Tibial nerve (tissue), 4 donors: ENCODE results near the gene MAPK10. TPM values are rescaled to one million over a fixed set of nuclear protein-coding genes. Genes with fewer than 3 reads are reported as not detected.

ENCODE experiments used
- DNase-seq, 2 donors: peaks; one replicate each; pipeline ENCODE4 v3.0.0-alpha.2; 2019; ENCODE audit warnings: low spot score in 2 of 2
- H3K27ac ChIP-seq, 4 donors: fragments of 200-600 bp; sonication (generic) in 3 of 4; one replicate each; pipeline ENCODE4 v1.5.1; 2017 to 2019; ENCODE audit warnings: mild to moderate bottlenecking in 1 of 4
- H3K27me3 ChIP-seq, 2 donors: fragments of 200-600 bp; sonication (generic) in 1 of 2; one replicate each; pipeline versions ENCODE4 v1.5.1 to v1.6.0; 2017 to 2019
- H3K36me3 ChIP-seq, 3 donors: fragments of 200-600 bp; sonication (generic); one replicate each; pipeline ENCODE4 v1.5.1; 2018 to 2019
- H3K4me1 ChIP-seq, 4 donors: fragments of 200-600 bp; sonication (generic) in 3 of 4; one replicate each; pipeline ENCODE4 v1.5.1; 2017 to 2019
- H3K4me3 ChIP-seq, 4 donors: fragments of 200-600 bp; sonication (generic) in 3 of 4; one replicate each; pipeline ENCODE4 v1.5.1; 2017 to 2019; ENCODE audit warnings: mild to moderate bottlenecking in 1 of 4, moderate library complexity in 1 of 4
- H3K9me3 ChIP-seq, 4 donors: fragments of 200-600 bp; sonication (generic) in 3 of 4; one replicate each; pipeline ENCODE4 v1.5.1; 2017 to 2019
- CTCF ChIP-seq, 5 experiments: fragments of 200-600 bp in 3 of 5; fragments of 450-650 bp in 2 of 5; sonication (generic) in 3 of 5; IDR thresholded peaks; one replicate each; pipeline ENCODE4 v1.5.1; 2016 to 2019; ENCODE audit warnings: antibody characterized with exemption in 5 of 5, mild to moderate bottlenecking in 3 of 5, moderate library complexity in 2 of 5
- EP300 ChIP-seq, 2 donors: sonication (generic); formaldehyde crosslinking; IDR thresholded peaks; one replicate each; pipeline ENCODE4 v1.6.1; 2017; ENCODE audit warnings: antibody characterized with exemption in 2 of 2, mild to moderate bottlenecking in 1 of 2
- POLR2A ChIP-seq, 2 donors: fragments of 450-650 bp; IDR thresholded peaks; one replicate each; pipeline ENCODE4 v1.6.1; 2017; ENCODE audit warnings: antibody characterized with exemption in 2 of 2, mild to moderate bottlenecking in 2 of 2, moderate library complexity in 2 of 2
- WGBS, 2 donors: methylation state at CpG; one replicate each; pipeline ENCODE4 v1.1.5; 2018; 5-methylcytosine and 5-hydroxymethylcytosine counted together
- total RNA-seq, 4 donors: library from RNA; depleted of rRNA; stranded (reverse); fragments of >200 nt; gene quantifications; one replicate each; pipeline ENCODE4 v1.1.0, GENCODE V29; 2016

The MAPK10 gene
- total RNA-seq, 4 donors from 2014 or later = 20.7 to 34.5 (median 28.0) TPM

DNA sequence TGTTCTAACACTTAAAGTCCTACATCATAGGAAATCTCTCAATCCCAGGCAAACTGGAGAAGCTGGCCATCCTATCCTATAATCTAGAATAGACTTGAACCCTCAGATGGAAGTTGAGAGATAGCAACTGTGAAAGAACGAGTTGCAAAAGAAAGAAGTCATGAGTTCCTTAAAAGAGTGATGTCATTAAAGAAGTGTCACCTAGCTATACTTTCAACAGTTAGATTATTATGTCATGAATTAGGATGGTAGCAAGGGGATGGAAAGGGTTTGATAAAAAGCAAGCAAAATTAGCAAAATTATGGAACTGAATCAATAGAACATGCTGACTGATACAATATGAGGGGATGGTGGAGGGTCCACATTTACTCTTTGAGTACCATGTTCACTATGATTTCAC is 7.1 kb upstream of the MAPK10 start:
- peaks cover 0 to 6% (median 0%) of the 10 kb centered on the region in 4 donors for H3K4me1 ChIP-seq
- TF ChIP-seq POLR2A (IDR thresholded peaks at IDR 0.05) (no peak), CTCF (IDR thresholded peaks at IDR 0.05) (no peak), EP300 (IDR thresholded peaks at IDR 0.05) (no peak)
- H3K9me3 ChIP-seq = no peaks in the 10 kb centered on the region
- no peak overlapping the region for H3K27ac ChIP-seq
- DNase-seq = no peak
- H3K4me3 ChIP-seq = no peak overlapping the region
- WGBS, 2 donors = 90 to 93% methylated on average over 1 of the region's 1 CpG
- H3K27me3 ChIP-seq = no peaks in the 10 kb centered on the region
- H3K36me3 ChIP-seq = peaks cover 0 to 4% (median 0%) of the 10 kb centered on the region in 3 donors

DNA sequence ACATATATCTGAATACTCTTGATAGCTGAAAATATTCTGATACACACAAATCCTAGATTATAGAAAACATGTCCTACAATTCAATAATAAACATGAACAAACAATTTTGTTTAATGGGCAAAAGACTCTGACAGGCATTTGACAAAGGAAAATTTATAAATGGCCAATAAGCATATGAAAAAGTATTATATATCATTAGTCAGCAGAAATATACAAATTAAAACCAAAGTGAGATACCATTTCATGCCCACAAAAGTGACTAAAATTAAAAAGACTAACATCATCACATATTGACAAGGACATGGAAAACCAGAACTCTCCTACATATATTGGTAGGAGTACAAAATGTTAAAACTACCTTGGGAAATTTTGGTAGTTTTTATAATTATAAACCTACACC is 2.7 kb upstream of the MAPK10 start:
- H3K9me3 ChIP-seq = no peaks in the 10 kb centered on the region
- no peak for DNase-seq
- no peaks in the 10 kb centered on the region for H3K27me3 ChIP-seq
- no peak for TF ChIP-seq CTCF (IDR thresholded peaks at IDR 0.05)
- no peak for TF ChIP-seq POLR2A (IDR thresholded peaks at IDR 0.05)
- H3K27ac ChIP-seq = no peak overlapping the region
- H3K36me3 ChIP-seq = no peaks in the 10 kb centered on the region
- no peak overlapping the region for H3K4me3 ChIP-seq
- H3K4me1 ChIP-seq = peaks cover 0 to 10% (median 0%) of the 10 kb centered on the region in 4 donors

GRCh38 chr4:86358257-86358656 is 1.6 kb downstream of the MAPK10 start:
- no peak overlapping the region for H3K27ac ChIP-seq
- DNase-seq = no peak
- no peaks in the 10 kb centered on the region for H3K36me3 ChIP-seq
- no peaks in the 10 kb centered on the region for H3K9me3 ChIP-seq
- TF ChIP-seq CTCF (IDR thresholded peaks at IDR 0.05) (no peak), POLR2A (IDR thresholded peaks at IDR 0.05) (no peak), EP300 (IDR thresholded peaks at IDR 0.05) (no peak)
- peaks cover 0 to 9% (median 0%) of the 10 kb centered on the region in 4 donors for H3K4me1 ChIP-seq
- H3K27me3 ChIP-seq = no peaks in the 10 kb centered on the region
- no peak overlapping the region for H3K4me3 ChIP-seq
- WGBS, 2 donors = 84 to 90% methylated on average over 3 of the region's 3 CpGs

- no peaks in the 10 kb centered on the region for H3K36me3 ChIP-seq
- peaks cover 0 to 9% (median 0%) of the 10 kb centered on the region in 4 donors for H3K4me1 ChIP-seq
- no peaks in the 10 kb centered on the region for H3K9me3 ChIP-seq
- TF ChIP-seq EP300 (IDR thresholded peaks at IDR 0.05) (no peak), POLR2A (IDR thresholded peaks at IDR 0.05) (no peak), CTCF (IDR thresholded peaks at IDR 0.05) (no peak)
- DNase-seq = no peak
- no peak overlapping the region for H3K4me3 ChIP-seq
- 17 to 23% methylated on average over 1 of the region's 1 CpG for WGBS, 2 donors
- H3K27ac ChIP-seq = no peak overlapping the region
- H3K27me3 ChIP-seq = no peaks in the 10 kb centered on the region
Observed at GRCh38 chr4:86357608-86358007, 2.2 kb downstream of the MAPK10 start.

GRCh38 chr4:86356425-86357210 is 3.2 kb downstream of the MAPK10 start:
- no peak for DNase-seq
- no peaks in the 10 kb centered on the region for H3K9me3 ChIP-seq
- H3K4me1 ChIP-seq = peaks cover 0 to 9% (median 0%) of the 10 kb centered on the region in 4 donors
- 85 to 86% methylated on average over 4 of the region's 4 CpGs for WGBS, 2 donors
- TF ChIP-seq EP300 (IDR thresholded peaks at IDR 0.05) = no peak
- TF ChIP-seq POLR2A (IDR thresholded peaks at IDR 0.05) = no peak
- TF ChIP-seq CTCF (IDR thresholded peaks at IDR 0.05) = no peak
- no peak overlapping the region for H3K4me3 ChIP-seq
- no peaks in the 10 kb centered on the region for H3K36me3 ChIP-seq
- H3K27ac ChIP-seq = no peak overlapping the region
- no peaks in the 10 kb centered on the region for H3K27me3 ChIP-seq
